ENCODE measurements around the gene CLN3.
"Not testable (repeated sequence)": the region's sequence is repeated elsewhere in the genome, so short reads cannot be mapped to it uniquely, and the experiment has no call there.

CLN3 gene

DNA sequence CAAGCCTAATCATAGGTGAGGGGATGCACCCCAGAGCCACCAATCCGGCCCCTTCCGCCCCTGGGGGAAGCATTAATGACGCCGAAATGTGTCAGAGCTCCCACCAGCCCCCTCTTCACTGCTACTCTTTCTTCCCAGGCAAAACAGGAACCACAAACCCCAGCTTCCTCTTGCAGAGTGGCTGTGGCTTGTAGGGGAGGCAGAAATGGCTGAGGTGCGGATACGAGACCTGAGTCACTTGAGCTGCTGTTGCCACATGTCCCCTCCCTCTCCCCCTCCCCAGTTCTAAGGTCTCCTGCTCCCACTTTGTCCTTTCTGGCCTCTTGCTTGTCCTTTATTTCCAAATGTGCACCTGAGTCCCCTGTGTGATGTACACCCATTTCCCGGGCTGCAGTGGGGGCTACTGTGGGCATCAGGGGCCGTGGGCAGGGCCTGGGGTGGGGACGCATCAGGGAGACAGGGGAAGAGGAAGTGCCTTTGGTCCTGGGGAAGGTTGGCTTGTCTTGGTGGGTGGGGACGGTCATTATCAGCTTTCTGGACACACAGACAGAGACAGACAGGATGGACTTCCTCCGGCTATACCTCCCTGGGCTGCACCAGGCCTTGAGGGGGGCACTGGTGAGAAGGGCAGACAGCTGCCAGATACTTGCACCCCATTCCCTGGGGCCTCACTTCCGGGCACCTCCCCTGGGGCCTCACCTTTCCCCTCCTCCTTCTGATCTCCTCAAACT, 2.4 kb upstream of the CLN3 start, which contains the start of gene APOBR:
TSS of gene APOBR (plus strand) at position 523 of the 731 bp plus-strand sequence. CDS start at position 562, 39 bp downstream.
- peak; percentile 94 for DNase-seq

DNA sequence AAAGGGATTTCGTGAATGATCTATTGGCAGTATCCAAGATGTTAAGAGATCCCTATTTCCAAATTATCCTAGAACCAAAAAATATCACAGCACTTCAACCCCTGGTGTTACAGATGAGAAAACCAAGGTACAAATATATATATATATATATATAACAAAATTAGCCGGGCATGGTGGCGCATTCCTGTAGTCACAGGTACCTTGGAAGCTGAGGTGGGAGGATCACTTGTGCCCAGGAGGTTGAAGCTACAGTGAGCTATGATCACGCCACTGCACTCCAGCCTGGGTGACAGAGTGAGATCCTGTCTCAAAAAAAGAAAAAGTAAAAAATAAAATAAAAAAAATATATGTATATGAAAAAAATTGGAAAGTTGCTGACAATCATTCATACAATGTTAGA, 637 bp upstream of the CLN3 start:
- no peak for DNase-seq

DNA sequence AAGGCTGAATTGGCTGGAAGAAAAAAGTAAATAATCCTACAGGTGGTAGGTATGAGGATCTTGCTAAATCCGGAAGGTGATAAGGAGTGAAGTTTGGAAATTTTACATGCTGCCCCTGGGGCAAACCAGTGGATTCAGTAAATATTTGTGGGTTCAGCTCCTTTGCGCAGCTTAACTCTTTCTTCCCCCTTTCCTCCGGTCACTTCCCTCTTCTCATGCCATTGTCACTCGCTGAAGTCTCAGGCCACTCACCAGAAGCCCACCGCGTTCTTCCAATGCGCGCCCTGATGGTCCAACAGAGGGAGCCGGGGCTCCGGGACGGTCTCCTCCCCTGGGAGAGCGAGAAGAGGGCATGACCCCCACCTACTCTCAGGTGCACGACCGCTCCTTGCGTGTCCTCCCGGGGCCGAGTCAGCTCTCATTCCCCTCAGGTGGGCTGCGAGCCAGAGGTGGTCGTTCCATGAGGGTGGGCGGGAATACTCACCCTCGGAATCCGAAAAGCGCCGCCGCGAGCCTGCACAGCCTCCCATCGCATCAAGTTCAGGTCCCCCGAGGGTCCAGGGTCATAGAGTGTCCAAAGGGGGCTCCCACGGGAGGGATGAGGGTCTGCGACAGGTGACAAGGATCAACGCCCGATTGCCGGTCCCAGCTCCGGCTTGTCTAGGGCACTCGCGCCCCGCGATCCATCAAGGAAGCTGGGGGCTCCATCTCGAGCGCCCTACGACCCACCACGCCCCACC, 474 bp downstream of the CLN3 start:
- DNase-seq = peak; percentile 32

DNA sequence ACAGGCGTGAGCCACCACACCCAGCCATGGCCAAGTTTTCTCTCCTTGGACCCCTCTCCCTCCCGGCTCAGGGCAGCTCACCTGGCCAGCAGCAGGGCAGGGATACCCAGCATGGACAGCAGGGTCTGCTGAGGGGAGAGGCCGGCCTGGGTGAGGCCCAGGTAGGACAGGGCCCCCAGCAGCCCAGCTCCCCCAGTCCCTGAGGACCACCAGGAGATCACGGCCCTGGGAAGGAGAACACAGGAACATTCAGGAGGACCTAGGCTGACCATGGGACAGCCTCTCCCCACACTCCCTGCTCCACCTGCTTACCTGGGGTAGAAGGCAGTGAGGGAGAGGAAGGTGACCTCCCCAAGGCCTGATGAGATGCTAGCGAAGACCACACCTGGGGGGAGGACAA, 5.6 kb downstream of the CLN3 start:
- no peak for DNase-seq

DNA sequence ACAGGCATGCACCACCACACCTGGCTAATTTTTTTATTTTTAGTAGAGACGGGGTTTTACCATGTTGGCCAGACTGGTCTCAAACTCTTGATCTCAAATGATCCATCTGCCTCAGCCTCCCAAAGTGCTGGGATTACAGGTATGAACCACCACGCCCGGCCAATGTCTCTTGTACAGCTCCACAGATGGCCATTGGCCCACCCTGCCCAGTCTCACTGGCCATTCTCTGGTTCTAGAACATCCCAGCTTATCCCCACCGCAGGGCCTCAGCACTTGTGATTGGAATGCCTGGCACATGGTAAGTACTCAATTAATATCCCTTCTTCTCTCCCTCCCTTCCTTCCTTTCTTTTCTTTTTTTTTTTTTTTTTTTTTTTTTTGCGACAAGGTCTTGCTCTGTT, 8.5 kb downstream of the CLN3 start:
- not testable (repeated sequence) for DNase-seq

DNA sequence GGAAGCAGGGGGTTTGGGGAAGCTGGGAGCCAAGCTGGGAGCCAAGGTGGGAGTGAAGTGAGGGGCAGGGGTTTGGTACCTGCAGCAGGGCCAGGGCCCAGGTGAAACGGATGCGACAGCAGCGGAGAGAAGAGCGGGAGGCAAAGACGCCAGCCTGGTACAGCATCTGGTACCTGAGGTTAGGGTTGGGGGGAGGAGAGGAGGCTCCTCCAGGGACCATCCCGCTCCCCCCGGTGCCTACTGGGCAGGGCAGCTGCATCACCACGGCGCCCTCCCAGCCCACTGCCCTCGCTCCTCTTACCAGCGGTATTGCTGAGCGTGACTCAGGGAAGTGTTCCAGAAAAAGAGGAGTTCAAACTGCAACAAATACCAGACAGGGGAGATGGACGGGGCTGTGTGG, 9.8 kb downstream of the CLN3 start:
- DNase-seq = no peak

DNA sequence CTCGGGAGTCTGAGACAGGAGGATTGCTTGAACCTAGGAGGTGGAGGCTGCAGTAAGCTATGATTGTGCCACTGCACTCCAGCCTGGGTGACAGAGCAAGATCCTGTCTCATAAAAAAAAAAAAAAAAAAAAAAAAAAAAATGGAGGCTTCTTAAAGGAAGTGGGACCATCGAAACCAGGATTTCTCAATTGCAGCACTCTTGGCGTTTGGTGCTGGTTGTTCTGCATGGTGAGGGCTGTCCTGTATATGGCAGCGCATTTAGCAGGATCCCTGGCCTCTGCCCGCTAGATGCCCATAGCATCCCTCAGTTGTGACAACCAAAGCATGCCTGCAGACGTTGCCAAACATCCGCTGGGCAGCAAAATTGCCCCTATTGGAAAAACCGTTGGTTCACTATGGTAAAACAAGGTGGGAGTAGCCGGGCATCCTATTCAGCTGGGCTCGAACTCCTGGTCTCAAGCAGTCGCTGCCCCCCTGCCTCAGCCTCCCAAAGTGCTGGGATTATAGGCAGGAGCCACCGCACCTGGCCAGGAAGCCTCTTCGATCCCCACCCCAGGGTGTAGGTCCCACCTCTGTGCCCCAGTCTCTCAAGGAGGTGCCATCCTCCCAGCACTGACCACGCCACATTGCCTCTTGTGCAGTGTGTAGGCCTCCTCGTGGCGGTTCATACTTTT, 13.2 kb downstream of the CLN3 start:
- no peak for DNase-seq

DNA sequence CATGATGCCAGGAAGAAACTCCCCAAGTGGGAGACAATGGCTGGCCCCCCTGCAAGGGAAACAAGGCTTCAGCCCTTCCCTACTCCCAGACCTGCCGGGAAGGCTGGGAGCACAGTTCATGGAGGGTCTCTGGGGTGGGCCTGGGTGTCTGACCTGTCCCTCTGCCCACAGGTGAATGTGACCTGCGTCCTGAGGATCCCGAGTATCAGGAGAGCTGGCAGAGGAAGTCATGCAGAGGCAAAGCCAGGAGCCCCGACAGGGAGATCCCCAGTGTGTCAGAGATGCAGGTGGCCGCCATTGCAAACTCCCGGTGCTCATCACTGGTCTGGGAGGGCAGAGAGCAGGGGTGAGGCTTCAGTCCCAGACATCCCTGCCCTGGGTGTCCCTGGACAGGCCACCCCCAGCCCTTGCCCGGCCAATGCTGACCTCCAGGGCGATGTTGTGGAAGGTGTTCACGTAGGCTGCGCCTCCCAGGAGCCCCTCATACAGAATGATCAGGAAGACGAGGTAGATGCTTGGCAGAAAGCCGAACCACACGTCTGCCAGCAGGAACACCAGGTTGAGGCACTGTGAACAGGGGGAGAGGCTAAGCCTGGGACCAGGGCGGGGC, 14.5 kb downstream of the CLN3 start:
- DNase-seq = no peak

DNA sequence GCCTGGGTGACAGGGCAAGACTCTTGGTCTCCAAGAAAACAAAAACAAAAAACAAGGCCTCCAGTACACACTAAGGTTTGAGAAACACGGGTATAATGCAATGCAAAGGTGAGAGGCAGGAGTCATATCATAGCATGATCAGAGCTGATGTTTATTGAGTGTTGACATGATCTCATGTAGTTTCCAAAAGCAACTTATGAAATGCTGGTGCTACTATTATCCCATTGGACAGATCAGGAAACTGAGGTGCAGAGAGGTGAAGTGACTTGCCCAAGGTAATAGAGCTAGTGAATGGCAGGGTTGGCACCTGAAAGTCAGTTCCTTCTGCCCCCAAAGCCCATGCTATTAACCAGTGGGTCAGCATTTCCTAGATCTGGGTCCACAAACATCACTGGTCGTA, 16.7 kb downstream of the CLN3 start:
- DNase-seq = no peak

DNA sequence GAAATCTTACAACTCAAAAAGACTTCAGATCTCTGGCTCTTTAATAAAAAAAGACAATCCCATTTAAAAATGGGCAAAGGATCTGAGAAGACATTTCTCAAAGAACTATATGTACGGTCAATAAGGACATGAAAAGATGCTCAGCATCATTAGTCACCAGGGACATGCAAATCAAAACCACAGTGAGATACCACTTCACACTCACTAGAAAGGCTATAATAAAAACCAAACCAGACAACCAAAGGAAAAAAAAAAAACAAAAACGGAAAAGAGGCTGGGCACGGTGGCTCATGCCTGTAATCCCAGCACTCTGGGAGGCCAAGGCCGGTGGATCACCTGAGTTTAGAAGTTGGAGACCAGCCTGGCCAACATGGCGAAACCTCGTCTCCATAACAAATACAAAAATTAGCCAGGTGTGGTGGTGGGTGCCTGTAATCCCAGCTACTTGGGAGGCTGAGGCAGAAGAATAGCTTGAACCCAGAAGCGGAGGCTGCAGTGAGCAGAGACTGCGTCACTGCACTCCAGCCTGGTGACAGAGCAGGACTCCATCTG, 18.1 kb downstream of the CLN3 start:
- DNase-seq = peak; percentile 34

DNA sequence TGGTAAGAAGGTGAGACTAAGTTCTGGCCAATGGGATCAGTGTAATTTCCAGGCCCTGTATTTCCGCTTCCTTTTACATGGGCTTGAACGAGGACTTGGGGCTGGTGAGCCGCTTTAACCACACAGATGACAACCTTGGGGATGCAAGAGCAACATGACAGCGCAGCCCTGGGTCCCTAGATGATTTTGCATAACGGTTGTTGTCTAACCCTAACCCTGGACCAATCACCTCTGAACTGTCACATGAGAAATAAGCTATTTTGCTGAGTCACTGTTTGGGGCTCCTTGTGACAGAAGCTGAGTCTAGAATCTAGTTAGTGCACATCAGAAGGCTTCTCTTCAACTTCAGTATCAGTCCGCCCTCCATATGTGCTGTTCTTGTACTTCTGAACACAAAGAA, 44.8 kb downstream of the CLN3 start:
- DNase-seq = not testable (repeated sequence)

DNA sequence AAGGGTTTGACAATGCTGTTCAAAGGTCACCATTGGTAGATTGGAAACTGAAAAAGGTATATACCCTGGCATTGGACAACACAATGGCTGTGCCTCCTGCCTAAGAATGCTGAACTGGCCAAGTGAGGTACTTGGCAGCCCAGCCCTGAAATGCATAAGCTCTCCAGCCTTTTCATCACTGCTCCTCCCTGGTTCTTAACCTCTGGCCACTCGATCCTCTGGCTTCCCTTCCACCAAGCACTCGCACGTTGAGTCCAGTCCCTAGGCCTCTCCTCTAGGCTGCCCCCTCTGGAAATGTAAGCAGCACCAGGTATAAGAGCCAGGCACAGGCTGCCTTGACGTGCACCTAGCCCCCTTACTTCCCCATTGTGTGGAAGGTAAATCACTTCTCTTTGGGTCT, 45.5 kb downstream of the CLN3 start:
- not testable (repeated sequence) for DNase-seq

DNA sequence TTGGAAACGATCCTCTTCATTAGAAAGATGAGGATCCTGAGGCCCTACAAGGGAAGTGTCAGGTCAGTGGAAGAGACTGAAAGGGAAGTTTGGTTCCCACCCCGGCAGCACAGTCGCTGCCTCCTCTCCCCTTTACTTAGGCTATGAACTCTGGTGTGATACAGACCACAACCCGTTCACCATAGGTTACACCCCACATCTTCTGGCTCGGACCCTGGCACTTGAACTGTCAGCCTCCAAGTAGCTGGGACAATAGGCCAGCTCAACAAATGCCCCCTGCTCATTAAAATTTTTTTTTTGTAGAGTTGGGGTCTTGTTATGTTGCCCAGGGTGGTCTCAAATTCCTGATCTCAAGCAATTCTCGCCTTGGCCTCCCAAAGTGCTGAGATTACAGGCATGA, 47.9 kb downstream of the CLN3 start:
- DNase-seq = not testable (repeated sequence)

DNA sequence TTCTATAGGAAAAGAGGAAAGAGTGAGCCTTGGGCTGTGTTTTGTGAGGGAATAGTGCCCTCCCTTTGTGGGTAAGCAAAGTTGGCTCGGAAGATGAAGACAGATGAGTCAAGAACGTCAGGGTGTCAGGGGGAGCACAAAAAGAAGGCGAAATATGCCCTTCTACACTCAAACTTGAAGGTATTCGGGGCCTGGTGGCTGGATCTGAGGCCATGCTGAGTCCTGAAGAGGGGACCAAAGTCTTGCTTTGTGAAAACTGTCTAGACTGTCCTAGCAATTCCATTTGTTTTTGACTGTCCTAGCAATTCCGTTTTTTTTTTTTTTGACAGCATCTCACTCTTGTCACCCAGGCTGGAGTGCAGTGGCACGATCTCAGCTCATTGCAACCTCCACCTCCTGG, 53.0 kb downstream of the CLN3 start:
- DNase-seq = not testable (repeated sequence)

DNA sequence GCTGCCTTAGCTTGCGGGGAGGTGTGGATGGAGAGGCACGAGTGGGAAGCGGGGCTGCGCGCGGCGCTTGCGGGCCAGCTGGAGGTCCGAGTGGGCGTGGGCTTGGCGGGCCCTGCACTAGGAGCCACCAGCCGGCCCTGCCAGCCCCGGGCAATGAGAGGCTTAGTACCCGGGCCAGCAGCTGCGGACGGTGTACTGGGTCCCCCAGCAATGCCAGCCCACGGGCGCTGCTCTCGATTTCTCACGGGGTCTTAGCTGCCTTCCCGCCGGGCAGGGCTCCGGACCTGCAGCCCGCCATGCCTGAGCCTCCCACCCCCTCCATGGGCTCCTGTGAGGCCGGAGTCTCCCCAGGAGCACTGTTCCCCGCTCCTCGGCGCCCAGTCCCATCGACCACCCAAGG, 56.5 kb downstream of the CLN3 start:
- not testable (repeated sequence) for DNase-seq

Measured in activated CD4-positive, alpha-beta T cell treated with anti-CD3 and anti-CD28 coated beads, Interleukin-2, Interleukin-6, amounts not matched to agents 100 ng/mL and 50 ng/mL, durations not matched to agents 16 hours and 8 hours (primary cell).